Measurements from ENCODE around the gene TSEN2.

The TSEN2 gene

GRCh38 chr3:12577379-12577778 is 93.1 kb downstream of the TSEN2 start:
- TF ChIP-seq CEBPB (IDR thresholded peaks at IDR 0.05) (no peak), CREB1 (IDR thresholded peaks at IDR 0.05; ENCODE audit: low read depth) (no peak), RAD21 (IDR thresholded peaks at IDR 0.05; ENCODE audit: low read depth) (no peak), EGR1 (IDR thresholded peaks at IDR 0.05) (no peak), EP300 (IDR thresholded peaks at IDR 0.05; ENCODE audit: borderline replicate concordance) (no peak), TEAD4 (IDR thresholded peaks at IDR 0.05) (no peak), NFIC (IDR thresholded peaks at IDR 0.05) (no peak), FOXM1 (IDR thresholded peaks at IDR 0.05; ENCODE audit: borderline replicate concordance, low read depth) (no peak)
- TF ChIP-seq, protein P1, sequence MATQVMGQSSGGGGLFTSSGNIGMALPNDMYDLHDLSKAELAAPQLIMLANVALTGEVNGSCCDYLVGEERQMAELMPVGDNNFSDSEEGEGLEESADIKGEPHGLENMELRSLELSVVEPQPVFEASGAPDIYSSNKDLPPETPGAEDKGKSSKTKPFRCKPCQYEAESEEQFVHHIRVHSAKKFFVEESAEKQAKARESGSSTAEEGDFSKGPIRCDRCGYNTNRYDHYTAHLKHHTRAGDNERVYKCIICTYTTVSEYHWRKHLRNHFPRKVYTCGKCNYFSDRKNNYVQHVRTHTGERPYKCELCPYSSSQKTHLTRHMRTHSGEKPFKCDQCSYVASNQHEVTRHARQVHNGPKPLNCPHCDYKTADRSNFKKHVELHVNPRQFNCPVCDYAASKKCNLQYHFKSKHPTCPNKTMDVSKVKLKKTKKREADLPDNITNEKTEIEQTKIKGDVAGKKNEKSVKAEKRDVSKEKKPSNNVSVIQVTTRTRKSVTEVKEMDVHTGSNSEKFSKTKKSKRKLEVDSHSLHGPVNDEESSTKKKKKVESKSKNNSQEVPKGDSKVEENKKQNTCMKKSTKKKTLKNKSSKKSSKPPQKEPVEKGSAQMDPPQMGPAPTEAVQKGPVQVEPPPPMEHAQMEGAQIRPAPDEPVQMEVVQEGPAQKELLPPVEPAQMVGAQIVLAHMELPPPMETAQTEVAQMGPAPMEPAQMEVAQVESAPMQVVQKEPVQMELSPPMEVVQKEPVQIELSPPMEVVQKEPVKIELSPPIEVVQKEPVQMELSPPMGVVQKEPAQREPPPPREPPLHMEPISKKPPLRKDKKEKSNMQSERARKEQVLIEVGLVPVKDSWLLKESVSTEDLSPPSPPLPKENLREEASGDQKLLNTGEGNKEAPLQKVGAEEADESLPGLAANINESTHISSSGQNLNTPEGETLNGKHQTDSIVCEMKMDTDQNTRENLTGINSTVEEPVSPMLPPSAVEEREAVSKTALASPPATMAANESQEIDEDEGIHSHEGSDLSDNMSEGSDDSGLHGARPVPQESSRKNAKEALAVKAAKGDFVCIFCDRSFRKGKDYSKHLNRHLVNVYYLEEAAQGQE (IDR thresholded peaks at IDR 0.05; ENCODE audit: low read depth), result no peak

GRCh38 chr3:12578742-12579141 is 94.5 kb downstream of the TSEN2 start:
- TF ChIP-seq YY1 (IDR thresholded peaks at IDR 0.05; ENCODE audit: low read depth) (no peak), NFIC (IDR thresholded peaks at IDR 0.05) (no peak), ZBTB7A (IDR thresholded peaks at IDR 0.05; ENCODE audit: low read depth) (no peak)
- TF ChIP-seq, protein P1 (IDR thresholded peaks at IDR 0.05; ENCODE audit: low read depth), result no peak

GRCh38 chr3:12579456-12579855 is 95.2 kb downstream of the TSEN2 start:
- TF ChIP-seq TAF1 (IDR thresholded peaks at IDR 0.05; ENCODE audit: low read depth), result no peak
- no peak for TF ChIP-seq RAD21 (IDR thresholded peaks at IDR 0.05; ENCODE audit: low read depth)
- TF ChIP-seq YY1 (IDR thresholded peaks at IDR 0.05; ENCODE audit: low read depth), result no peak
- no peak for TF ChIP-seq CREB1 (IDR thresholded peaks at IDR 0.05; ENCODE audit: low read depth)
- TF ChIP-seq TCF12 (IDR thresholded peaks at IDR 0.05; ENCODE audit: low read depth), result no peak
- TF ChIP-seq EP300 (IDR thresholded peaks at IDR 0.05; ENCODE audit: borderline replicate concordance), result no peak
- TF ChIP-seq CEBPB (IDR thresholded peaks at IDR 0.05), result no peak

GRCh38 chr3:12579905-12580304 is 95.6 kb downstream of the TSEN2 start:
- TF ChIP-seq, protein P2, sequence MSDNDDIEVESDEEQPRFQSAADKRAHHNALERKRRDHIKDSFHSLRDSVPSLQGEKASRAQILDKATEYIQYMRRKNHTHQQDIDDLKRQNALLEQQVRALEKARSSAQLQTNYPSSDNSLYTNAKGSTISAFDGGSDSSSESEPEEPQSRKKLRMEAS (IDR thresholded peaks at IDR 0.05), result no peak
- no peak for TF ChIP-seq TCF12 (IDR thresholded peaks at IDR 0.05; ENCODE audit: low read depth)

- TF ChIP-seq YY1 (IDR thresholded peaks at IDR 0.05; ENCODE audit: low read depth), result no peak
- TF ChIP-seq EP300 (IDR thresholded peaks at IDR 0.05; ENCODE audit: borderline replicate concordance), result no peak
- TF ChIP-seq, protein P2 (IDR thresholded peaks at IDR 0.05), result no peak
- TF ChIP-seq RAD21 (IDR thresholded peaks at IDR 0.05; ENCODE audit: low read depth), result no peak
- no peak for TF ChIP-seq CEBPB (IDR thresholded peaks at IDR 0.05)
- no peak for TF ChIP-seq CREB1 (IDR thresholded peaks at IDR 0.05; ENCODE audit: low read depth)
- TF ChIP-seq ZBTB7A (IDR thresholded peaks at IDR 0.05; ENCODE audit: low read depth), result no peak
- TF ChIP-seq TEAD4 (IDR thresholded peaks at IDR 0.05), result no peak
- no peak for TF ChIP-seq TCF12 (IDR thresholded peaks at IDR 0.05; ENCODE audit: low read depth)
- no peak for TF ChIP-seq TAF1 (IDR thresholded peaks at IDR 0.05; ENCODE audit: low read depth)
- no peak for TF ChIP-seq FOXM1 (IDR thresholded peaks at IDR 0.05; ENCODE audit: borderline replicate concordance, low read depth)
- TF ChIP-seq, protein P1 (IDR thresholded peaks at IDR 0.05; ENCODE audit: low read depth), result no peak
- TF ChIP-seq EGR1 (IDR thresholded peaks at IDR 0.05), result no peak
- TF ChIP-seq, protein P3, sequence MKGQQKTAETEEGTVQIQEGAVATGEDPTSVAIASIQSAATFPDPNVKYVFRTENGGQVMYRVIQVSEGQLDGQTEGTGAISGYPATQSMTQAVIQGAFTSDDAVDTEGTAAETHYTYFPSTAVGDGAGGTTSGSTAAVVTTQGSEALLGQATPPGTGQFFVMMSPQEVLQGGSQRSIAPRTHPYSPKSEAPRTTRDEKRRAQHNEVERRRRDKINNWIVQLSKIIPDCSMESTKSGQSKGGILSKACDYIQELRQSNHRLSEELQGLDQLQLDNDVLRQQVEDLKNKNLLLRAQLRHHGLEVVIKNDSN (IDR thresholded peaks at IDR 0.05), result no peak
These were observed 98.5 kb downstream of the TSEN2 start for GRCh38 chr3:12582730-12583129.

All from Ishikawa (cell line).